NCI-H1417 treated with DMSO at 0.1 percent for 48 hours (cell line): ENCODE measurements around the gene RPSA.
"Not testable (repeated sequence)": the region's sequence is repeated elsewhere in the genome, so short reads cannot be mapped to it uniquely, and the experiment has no call there.

Experiments used
- DNase-seq: peaks from one replicate; lab custom pipeline; 2025; lab: John Stamatoyannopoulos, UW

The RPSA gene

DNA sequence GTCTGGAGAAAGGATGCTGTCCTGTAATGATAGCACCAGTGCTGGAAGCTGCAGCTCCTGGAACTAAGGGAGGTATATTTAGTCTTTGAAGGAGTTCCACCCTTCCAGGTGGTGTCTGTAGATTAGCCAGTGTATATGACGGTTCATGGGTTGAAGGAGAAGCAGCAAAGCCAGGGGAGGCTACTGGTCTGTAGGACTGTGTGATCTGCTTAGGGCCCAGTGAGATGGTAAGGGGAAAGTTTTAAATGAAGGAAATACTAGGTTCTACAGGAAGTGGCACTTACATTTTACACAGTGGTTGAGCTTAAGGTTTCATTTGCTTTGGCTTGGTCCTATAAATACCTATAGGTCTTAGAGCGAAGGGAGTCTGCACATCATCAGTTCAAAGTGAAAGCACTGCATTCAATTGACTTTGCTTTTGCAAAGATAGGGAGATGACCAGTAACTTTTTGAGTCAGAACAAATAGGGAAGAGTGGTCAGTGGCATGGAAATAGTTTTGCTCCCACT is 17.7 kb upstream of the RPSA start:
- no peak for DNase-seq

DNA sequence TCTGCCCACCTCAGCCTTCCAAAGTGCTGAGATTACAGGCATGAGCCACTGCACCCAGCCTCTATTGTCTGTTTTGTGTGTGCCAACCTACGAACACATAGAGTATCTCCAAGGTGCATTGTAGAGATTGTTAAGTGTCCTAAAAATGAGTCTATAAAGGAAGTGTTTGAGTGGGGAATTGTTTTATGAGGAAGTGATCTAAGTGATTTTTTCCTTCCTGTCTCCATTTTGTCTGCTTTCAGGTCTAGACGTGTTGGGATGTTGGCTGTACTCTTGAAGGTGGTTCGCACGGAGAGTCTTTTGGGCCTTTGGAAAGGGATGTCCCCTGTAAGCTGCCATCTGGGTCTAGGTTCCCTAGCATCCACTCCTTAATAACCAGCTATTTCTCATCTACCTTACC is 16.3 kb upstream of the RPSA start:
- no peak for DNase-seq

DNA sequence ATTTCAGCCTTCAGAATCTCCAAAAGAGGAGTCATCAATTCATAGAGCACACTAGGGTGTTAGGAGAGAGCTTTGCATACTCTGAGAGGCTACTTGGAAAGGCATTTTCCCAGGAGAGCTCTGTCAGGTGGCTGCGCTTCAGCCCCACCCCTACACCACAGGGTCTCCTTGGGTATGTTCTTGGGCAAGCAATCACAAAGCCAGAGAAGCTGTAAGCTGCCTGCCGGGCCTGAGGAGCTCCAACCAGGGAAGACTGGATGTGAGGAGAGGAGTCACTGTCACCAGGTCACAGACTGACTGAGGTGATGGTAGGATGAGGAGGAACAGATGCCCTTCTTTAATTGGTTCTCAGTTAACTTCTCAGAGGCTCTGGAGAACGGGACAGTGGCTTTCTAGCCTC is 9.8 kb upstream of the RPSA start:
- no peak for DNase-seq

DNA sequence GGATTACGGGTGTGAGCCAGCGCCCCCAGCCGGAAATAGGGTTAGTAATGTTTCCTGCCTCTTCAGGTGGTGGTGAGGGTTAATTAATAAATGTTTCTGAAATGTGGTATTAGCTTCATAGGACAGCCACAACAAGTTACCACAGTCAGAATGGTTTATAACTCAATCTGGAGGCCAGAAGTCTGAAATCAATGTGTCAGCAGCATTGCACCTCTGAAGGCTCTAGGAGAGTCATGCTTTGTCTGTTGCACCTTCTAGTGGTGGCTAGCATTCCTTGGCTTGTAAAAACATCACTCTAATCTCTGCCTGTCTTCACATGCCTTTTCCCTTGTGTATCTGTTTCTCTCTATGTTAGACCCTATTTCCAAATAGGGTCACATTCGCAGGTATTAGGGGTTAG is 7.8 kb upstream of the RPSA start:
- DNase-seq, result no peak

DNA sequence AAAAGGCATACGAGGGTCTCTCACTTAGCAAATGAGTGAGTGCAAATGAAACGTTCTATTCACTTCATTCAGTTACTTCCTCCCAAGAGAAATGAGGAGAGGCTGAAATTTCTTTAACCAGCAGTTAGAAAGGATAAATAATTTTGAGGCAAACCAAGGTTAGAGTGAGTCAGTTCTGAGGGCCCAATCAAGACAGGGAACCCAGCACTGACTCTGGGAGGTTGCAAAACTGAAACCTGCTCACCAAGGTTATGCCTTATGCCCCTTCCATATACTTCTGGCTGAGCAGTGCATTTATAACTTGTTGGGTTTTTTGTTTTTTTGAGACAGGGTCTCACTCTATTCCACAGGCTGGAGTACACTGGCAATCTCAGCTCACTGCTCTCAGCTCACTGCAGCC is 4.5 kb upstream of the RPSA start:
- DNase-seq, result no peak

DNA sequence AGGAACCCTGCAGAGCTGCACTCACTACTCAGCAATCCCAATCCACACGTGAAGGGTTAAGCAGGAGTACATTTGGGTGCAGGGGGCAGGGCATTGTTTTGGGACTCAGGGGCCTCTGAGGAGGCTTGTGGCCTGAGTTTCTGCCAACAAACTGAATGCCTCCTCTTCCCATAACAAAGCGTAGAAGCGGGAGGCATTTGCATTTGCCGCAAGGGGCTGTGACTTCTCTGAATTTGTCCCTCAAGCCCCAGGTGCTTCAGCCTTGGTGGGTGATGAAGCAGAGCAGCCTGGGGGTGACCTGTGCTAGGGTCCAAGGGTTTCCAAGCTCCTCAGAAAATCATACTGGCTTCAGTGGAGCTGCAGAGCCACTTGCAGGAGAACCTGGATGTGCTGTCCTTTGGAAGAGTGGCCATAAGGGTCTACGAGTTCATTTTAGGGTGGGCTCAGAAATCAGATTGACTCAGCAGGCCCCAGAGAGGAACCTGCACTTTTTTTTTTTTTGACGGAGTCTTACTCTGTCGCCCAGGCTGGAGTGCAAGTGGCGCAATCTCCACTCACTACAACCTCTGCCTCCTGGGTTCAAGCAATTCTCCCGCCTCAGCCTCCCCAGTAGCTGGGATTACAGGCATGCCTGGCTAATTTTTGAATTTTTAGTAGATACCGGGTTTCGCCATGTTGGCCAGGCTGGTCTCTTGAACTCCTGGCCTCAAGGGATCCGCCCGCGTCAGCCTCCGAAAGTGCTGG is 1.4 kb upstream of the RPSA start:
- DNase-seq, result no peak

DNA sequence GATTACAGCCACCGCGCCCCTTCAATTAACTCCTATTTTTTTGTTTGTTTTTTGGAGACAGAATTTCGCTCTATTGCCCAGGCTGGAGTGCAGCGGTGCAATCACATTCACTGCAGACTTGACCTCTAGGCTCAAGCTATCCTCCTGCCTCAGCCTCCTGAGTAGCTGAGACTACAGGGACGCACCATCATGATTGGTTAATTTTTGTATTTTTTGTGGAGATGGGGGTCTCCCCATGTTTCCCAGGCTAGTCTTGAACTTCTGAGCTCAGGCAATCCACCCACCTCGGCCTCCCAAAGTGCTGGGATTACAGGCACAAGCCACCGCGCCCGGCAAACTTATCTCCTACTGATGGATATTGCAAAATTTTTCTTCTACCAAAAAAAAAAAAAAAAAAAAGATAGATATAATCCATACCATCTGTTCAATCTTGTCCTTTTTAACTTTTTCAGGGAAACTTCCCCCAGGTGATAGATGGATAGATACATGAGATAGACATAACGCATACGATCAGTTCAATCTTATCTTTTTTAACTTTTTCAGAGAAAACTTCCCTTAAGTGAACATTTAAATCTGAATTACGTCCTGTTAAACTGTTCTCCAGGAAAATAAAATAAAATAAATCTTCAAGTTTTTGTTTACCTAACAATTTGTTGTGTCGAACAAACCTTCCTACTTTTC is 693 bp upstream of the RPSA start:
- no peak for DNase-seq

DNA sequence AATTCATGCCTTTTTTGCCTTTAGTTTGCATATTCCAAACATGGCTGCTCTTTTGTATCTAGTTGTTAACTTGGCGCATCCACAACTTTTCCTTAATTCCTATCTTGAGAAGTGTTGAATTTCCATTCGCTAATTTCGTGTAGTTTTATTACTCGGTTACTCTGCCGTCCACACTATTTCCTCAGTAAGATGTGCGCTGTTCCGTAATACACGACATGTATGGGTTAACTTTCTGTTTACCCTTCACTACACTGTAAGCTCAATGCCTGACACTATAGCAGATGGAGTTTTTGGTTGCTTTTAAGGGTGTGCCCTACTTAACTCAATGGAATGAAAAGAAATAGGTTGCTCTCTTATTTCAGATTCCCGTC is 724 bp downstream of the RPSA start:
- no peak for DNase-seq

DNA sequence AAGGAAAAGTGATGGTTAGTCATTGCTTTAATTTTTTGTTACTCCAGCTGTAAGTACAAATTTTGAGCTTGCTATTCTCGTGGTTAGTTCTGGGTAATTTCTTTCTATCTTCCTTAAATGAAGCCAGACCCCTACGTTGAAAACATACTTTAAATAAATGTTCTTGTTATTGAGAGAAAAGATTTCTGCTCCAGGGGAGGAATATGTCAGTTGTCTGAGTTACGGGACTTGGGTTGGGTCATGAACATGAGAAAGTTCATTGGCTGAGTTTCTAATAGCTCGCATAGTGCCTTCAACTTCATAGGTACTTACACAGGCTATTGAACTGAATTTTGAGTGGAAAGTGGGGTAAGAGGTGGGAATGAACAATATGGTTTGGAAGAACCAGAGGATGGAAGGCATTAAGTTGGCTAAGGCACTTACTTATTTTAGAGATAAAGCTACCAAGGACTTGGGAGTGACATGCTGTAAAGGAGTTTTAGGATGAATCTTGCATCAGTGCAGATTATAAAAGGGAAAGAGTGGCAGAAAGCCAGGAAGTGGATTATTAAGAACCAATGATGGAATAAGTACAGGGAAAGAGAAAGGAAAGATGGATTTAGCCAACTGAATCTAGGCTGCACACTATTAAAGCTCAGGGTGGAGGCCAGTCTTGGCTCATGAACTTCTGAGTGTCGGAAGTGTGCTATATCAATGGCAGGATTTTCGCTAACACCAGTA is 1.4 kb downstream of the RPSA start:
- DNase-seq, result no peak

DNA sequence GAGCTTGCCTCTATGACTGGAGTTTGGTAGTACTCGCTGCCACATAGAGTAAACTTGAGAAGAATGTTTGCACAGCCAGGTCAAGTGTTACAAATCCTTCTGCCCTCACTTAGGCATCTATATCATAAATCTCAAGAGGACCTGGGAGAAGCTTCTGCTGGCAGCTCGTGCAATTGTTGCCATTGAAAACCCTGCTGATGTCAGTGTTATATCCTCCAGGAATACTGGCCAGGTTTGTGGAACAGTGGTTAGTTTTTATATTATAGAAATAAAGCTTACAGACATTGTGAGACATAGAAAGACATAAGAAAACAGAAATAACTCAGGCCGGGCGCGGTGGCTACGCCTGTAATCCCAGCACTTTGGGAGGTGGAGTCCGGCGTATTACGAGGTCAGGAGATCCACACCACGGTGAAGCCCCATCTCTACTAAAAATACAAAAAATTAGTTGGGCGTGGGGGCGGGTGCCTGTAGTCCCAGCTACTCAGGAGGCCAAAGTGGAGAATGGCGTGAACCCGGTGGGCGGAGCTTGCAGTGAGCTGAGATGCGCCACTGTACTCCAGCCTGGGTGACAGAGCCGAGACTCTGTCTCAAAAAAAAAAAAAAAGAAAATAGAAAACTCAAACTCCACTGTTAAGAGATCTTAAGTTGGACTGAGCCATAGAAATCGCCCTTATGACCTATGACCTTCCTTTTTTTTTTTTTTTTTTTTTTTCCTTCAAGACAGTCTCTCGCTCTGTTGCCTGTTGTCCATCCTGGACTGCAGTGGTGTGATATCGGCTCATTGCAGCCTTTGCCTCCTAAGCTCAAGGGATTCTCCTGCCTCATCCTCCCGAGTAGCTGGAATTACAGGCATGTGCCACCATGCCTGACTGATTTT is 2.2 kb downstream of the RPSA start:
- no peak for DNase-seq

DNA sequence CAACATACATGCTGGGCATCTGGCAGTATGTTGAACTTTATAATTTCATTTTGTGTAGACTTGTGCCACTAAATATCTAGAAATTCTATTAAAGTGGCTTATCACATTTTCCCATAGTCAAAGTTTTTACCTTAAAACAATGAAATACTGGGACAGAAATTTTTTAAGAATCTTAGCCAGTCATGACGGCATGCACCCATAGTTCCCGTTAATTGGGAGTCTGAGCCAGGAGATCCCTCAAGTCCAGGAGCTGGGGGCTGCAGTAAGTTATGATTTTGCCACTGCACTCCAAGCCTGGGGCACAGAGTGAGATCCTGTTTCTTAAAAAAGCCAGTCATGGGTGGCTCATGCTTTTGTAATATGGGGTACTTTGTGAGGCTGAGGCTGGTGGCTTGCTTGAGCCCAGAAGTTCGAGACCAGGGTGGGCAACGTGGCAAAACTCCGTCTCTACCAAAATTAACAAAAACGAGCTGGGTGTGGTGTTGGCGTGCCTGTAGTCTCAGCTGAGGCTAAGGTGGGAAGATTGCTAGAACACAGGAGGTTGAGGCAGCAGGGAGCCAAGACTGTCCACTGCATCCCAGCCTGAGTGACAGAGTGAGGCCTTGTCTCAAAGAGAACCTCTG is 3.1 kb downstream of the RPSA start:
- DNase-seq, result no peak

DNA sequence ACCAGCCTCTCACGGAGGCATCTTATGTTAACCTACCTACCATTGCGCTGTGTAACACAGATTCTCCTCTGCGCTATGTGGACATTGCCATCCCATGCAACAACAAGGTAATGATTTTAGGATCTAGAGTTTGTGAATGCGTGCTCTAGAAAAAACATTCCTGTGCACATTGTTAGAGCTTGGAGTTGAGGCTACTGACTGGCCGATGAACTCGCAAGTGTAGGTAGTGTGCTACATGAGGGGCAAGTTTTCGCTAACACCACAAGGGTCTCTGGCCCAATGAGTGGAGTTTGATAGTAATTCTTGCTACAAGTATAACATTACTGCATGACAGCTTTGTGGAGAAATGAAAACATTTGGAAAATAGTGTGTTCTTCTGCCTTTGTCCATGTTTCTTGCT is 4.4 kb downstream of the RPSA start:
- DNase-seq, result no peak

DNA sequence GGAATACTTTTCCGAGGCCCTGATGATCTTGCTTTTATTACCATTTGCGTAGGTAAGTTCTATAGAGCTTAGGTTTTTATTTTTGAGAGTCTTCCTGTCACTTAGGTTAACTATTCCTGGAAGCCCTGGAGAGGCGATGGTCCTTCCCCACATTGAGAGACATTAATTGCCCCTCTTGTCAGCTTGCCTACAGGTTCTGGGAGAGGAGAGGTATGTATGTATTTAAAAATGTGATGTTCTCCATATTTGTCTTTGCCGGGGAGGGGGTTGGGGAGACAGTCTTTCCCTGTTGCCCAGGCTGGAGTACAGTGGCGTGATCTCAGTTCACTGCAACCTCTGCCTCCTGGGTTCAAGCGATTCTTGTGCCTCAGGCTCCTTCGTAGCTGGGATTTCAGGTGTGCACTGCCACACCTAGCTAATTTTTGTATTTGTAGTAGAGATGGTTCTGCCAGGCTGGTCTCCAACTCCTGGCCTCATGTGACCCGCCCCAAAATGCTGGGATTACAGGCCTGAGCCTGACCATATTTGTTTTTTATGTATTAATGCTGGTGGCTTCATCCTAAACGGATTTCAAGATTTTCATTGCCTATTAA is 6.2 kb downstream of the RPSA start:
- no peak for DNase-seq

DNA sequence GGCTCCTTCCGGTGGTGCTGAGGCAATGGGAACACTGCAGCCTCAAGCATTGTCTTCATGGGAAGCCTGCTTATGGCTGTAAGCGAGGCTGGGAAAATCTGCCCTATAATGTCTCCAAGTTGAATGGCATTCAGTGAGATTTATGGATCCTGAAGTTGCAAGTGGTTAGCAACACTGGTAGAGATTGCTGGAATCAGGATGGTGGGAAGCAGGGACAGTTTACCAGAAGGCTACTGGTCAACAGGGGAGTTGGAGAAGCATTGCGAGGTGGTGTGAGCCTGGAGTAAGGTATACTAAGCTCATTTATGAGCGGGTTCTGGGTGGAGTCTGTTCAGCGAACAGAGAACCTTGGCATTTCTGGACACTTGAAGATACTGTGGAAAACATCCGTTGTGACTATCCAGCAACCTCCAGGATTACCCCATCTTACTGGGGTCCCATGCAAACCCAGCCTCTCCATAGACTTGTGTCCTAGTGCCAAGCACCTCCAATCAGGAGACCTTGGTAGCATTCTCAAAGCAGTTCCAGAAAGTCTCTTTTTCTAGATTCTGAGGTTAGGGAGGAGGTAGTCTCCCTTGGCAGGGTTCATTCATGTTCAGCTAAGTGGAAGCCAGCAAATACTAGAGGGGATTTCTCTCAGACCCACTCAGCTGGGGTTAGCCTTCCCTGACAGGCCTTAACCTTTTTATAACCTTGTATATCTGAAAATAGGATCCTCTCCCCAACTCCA is 7.3 kb downstream of the RPSA start:
- no peak for DNase-seq

DNA sequence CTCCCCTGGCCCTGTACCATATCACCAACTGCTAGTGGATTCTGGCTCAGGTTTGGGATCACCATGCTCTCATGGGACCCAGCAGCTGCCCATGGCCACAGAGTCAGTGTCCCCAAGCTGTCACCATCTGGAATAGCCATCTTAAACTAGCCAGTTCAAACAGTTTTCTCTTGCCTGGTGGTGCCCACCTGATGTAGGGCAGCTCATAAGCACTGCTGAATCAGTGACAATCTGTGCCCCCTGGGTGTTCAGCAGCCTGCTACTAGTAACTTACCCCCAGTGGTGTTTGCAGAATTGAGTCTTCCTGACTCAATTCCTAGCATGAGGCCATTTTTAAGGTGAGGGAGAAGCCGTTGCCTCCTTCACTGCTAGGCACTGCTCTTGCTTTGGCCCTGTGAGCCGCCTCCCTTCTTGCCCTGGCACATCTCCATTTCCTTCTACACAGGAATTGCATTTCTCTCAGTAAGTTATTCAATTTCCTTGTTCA is 7.9 kb downstream of the RPSA start:
- DNase-seq, result no peak

DNA sequence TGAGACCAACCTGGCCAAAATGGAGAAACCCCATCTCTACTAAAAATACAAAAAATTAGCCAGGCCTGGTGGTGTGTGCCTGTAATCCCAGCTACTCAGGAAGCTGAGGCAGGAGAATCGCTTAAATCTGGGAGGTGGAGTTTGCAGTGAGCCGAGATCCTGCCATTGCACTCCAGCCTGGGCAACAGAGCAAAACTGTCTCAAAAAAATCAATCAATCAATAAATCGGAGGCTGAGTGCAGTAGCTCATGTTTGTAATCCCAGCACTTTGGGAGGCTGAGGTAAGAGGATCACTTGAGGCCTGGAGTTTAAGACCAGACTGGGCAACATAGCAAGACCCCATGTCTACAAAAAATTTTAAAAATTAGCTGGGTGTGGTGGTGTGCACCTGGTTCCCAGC is 8.8 kb downstream of the RPSA start:
- not testable (repeated sequence) for DNase-seq

DNA sequence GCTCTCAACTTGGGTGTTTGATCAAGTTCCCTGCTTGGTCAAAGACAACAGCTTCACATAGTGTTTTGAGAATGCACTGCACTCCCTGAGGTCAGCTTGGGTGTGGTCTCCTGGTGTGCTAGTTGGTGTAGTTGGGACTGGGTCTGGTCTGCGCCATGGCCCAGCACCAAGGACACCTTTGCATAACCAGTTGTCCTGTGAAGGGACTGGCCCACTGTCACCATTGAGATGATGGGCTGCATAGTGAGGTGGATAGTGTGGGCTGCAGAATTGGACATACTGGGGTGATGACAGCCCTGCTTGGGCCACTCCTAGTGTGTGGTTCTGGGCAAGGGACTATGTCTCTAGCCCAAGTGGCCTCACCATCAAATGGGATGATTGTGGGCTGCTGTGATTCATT is 9.5 kb downstream of the RPSA start:
- DNase-seq, result no peak

DNA sequence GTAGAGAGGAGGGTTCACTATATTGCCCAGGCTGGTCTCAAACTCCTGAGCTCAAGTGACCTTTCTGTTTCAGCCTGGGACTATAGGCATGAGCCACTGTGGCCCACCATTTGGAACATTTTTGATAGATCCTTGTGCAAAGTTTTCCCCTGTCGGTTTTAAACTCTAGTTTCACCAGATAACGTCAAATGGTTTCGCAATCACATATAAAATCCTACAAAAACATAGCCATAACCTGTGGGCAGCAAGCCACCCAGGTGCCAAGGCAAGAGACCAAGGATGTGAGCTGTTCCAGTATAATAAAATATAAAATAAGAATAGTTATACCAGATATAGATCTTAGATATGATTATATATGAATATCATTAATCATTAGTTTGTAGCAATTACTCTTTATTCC is 10.5 kb downstream of the RPSA start:
- not testable (repeated sequence) for DNase-seq

DNA sequence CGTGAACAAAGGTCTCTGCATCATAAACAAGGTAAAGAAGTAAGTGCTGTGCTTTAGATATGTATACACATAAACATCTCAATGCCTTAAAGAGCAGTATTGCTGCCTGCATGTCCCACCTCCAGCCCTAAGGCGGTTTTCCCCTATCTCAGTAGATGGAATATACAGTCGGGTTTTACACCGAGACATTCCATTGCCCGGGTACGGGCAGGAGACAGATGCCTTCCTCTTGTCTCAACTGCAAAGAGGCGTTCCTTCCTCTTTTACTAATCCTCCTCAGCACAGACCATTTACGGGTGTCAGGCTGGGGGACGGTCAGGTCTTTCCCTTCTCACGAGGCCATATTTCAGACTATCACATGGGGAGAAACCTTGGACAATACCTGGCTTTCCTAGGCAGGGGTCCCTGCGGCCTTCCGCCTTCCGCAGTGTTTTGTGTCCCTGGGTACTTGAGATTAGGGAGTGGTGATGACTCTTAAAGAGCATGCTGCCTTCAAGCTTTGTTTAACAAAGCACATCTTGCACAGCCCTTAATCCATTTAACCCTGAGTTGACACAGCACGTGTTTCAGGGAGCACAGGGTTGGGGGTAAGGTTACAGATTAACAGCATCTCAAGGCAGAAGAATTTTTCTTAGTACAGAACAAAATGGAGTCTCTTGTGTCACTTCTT is 12.2 kb downstream of the RPSA start:
- not testable (repeated sequence) for DNase-seq
